HG02981 (cell line): ENCODE measurements around the gene GIT2.
A peak's percentile ranks its signal among the peaks of the same experiment; 100 is the strongest.
"Not testable (repeated sequence)": the region's sequence is repeated elsewhere in the genome, so short reads cannot be mapped to it uniquely, and the experiment has no call there.

ENCODE experiments used
- ATAC-seq: cut with Tn5 transposase; IDR thresholded peaks from one replicate; pipeline ENCODE4 v1.9.1; 2021; ENCODE audit warnings: mild to moderate bottlenecking, moderate library complexity; ENCODE audit not compliant: unreplicated experiment

The GIT2 gene

GRCh38 chr12:109893261-109893995 lies 102.7 kb downstream of the GIT2 start:
- no peak for ATAC-seq

- ATAC-seq, result peak; percentile 81
These were observed 103.4 kb downstream of the GIT2 start for GRCh38 chr12:109892748-109893147.

GRCh38 chr12:109892165-109892715 lies 103.9 kb downstream of the GIT2 start:
- ATAC-seq, result no peak

- not testable (repeated sequence) for ATAC-seq
These were observed 104.4 kb downstream of the GIT2 start for GRCh38 chr12:109891731-109892130.

- no peak for ATAC-seq
These were observed 105.5 kb downstream of the GIT2 start for GRCh38 chr12:109890620-109891170.

- ATAC-seq, result no peak
These were observed 107.8 kb downstream of the GIT2 start for GRCh38 chr12:109888179-109889020.

- ATAC-seq, result no peak
These were observed 110.6 kb downstream of the GIT2 start for GRCh38 chr12:109885616-109886015.

GRCh38 chr12:109883461-109883860 lies 112.7 kb downstream of the GIT2 start:
- ATAC-seq, result no peak

GRCh38 chr12:109881752-109882151 lies 114.4 kb downstream of the GIT2 start:
- ATAC-seq, result no peak

- no peak for ATAC-seq
These were observed 115.2 kb downstream of the GIT2 start for GRCh38 chr12:109880938-109881337.

- ATAC-seq, result peak; percentile 91
These were observed 115.9 kb downstream of the GIT2 start, which contains the start of gene GLTP for GRCh38 chr12:109880043-109880931. GLTP (minus strand) TSS chr12:109880541; CDS start chr12:109880374, 167 bp downstream.
